ENCODE measurements around the gene EXOC6. TPM values are rescaled to one million over a fixed set of nuclear protein-coding genes. Genes with fewer than 3 reads are reported as not detected.

EXOC6 gene
- total RNA-seq, 1 experiment from 2014 or later: 12.9 TPM

- TF ChIP-seq ZBTB33 (IDR thresholded peaks at IDR 0.05; ENCODE audit: extremely low read depth, insufficient replicate concordance, low read length) (no peak), EZH2phosphoT487 (IDR thresholded peaks at IDR 0.05; ENCODE audit: borderline replicate concordance) (no peak), SIN3A (IDR thresholded peaks at IDR 0.05; ENCODE audit: low read depth) (no peak), CEBPB (IDR thresholded peaks at IDR 0.05; ENCODE audit: low read depth) (no peak), FOSL1 (IDR thresholded peaks at IDR 0.05; ENCODE audit: low read depth) (no peak), ATF3 (IDR thresholded peaks at IDR 0.05) (no peak), CTCF (IDR thresholded peaks at IDR 0.05 in 2 of 3, conservative IDR thresholded peaks at IDR 0.05 in 1 of 3; ENCODE audit: borderline replicate concordance in 1 of 3, insufficient read depth in 1 of 3, low read depth in 2 of 3, low read length in 2 of 3) (no peak), POLR2AphosphoS5 (IDR thresholded peaks at IDR 0.05; ENCODE audit: low read depth, low read length) (no peak), TCF7L2 (IDR thresholded peaks at IDR 0.05; ENCODE audit: borderline replicate concordance, extremely low read depth, insufficient read depth, insufficient read length) (no peak)
Observed at GRCh38 chr10:93098816-93099215, 250.5 kb downstream of the EXOC6 start (continued).

GRCh38 chr10:93099670-93100069, 251.3 kb downstream of the EXOC6 start:
- no peak for TF ChIP-seq REST (IDR thresholded peaks at IDR 0.05; ENCODE audit: low read depth)
- no peak for TF ChIP-seq ELF1 (IDR thresholded peaks at IDR 0.05; ENCODE audit: borderline replicate concordance, low read depth)
- no peak for TF ChIP-seq POLR2A (IDR thresholded peaks at IDR 0.05; ENCODE audit: borderline replicate concordance, extremely low read depth, insufficient read depth, insufficient read length)
- no peak for TF ChIP-seq SP1 (IDR thresholded peaks at IDR 0.05; ENCODE audit: low read depth)
- TF ChIP-seq ZFX (IDR thresholded peaks at IDR 0.05): no peak
- no peak for TF ChIP-seq MAX (IDR thresholded peaks at IDR 0.05)
- TF ChIP-seq CTCF (IDR thresholded peaks at IDR 0.05 in 2 of 3, conservative IDR thresholded peaks at IDR 0.05 in 1 of 3; ENCODE audit: borderline replicate concordance in 1 of 3, insufficient read depth in 1 of 3, low read depth in 2 of 3, low read length in 2 of 3): no peak
- Histone ChIP-seq H3K4me3 (replicated peaks in 1 of 2; ENCODE audit: low read depth in 1 of 2, low read length in 2 of 2) (no peak overlapping the region), H3K79me2 (ENCODE audit: insufficient read depth, low read length) (no peaks in the 10 kb centered on the region), H4K20me1 (ENCODE audit: insufficient read depth) (no peaks in the 10 kb centered on the region), H3K36me3 (ENCODE audit: control insufficient read depth in 1 of 2, insufficient read depth in 2 of 2, low read length in 2 of 2) (no peaks in the 10 kb centered on the region), H3K9ac (ENCODE audit: low read length) (no peak overlapping the region), H3K4me2 (ENCODE audit: low read length) (no peak overlapping the region), H3K9me2 (ENCODE audit: insufficient read depth) (no peaks in the 10 kb centered on the region), H3K4me1 (ENCODE audit: control insufficient read depth in 1 of 2, insufficient read depth in 2 of 2, low read length in 2 of 2) (peaks cover 0 to 7% of the 10 kb centered on the region in 2 experiments; a peak in 1 of 4 replicates), H3K27me3 (ENCODE audit: insufficient read depth, low read length) (no peaks in the 10 kb centered on the region), H3K9me3 (ENCODE audit: control insufficient read depth in 1 of 2, insufficient read depth in 1 of 2, low read depth in 1 of 2, low read length in 2 of 2) (peaks cover 0 to 5% of the 10 kb centered on the region in 2 experiments; a peak in 2 of 4 replicates), H2AFZ (ENCODE audit: low read depth, low read length, poor library complexity, severe bottlenecking) (no peak overlapping the region), H3K27ac (ENCODE audit: low read depth, low read length) (no peak overlapping the region)
- ChIA-PET RAD21 (ENCODE audit: low non-redundant PET in 1 of 2, low total read pairs in 2 of 2, uncharacterized antibody in 2 of 2, unreplicated experiment in 2 of 2) (no interaction called here), POLR2A (no interaction called here), CTCF (no interaction called here)
- ATAC-seq: no peak
- DNase-seq (ENCODE audit: low read depth, low spot score): no peak
- BruUV-seq (replicated peaks): no TSS peak
- intact Hi-C loops (cut with micrococcal nuclease): no loop called here
